HepG2 (cell line): Measurements from ENCODE around the gene ABHD17A. TPM values are rescaled to one million over a fixed set of nuclear protein-coding genes. Genes with fewer than 3 reads are reported as not detected.
A peak's percentile ranks its signal among the peaks of the same experiment; 100 is the strongest.

ENCODE experiments used
- ATAC-seq: fragments of 200-7000 bp; cut with Tn5 transposase; 3 replicates; pipeline ENCODE4 v1.9.1; 2020; ENCODE audit warnings: mild to moderate bottlenecking, moderate library complexity
- BruUV-seq: library from RNA; stranded (reverse); fragments of 400-500 nt; replicated peaks from 2 replicates; lab custom pipeline; 2021; lab: Mats Ljungman, UMichigan
- CTCF ChIA-PET: fragments of 300-600 bp; formaldehyde crosslinking; extraction: SDS; loops from one replicate; lab custom pipeline; 2021; ENCODE audit warnings: low total read pairs, inconsistent platforms, low intra/inter-chr PET ratio; lab: Yijun Ruan, JAX
- POLR2A ChIA-PET: fragments of 350-600 bp; sonication (Branson Sonifier 250); formaldehyde crosslinking; loops from one replicate; lab custom pipeline; 2020; ENCODE audit warnings: antibody characterized with exemption, inconsistent platforms; lab: Yijun Ruan, JAX
- DNase-seq: peaks from one replicate; pipeline ENCODE4 v3.0.0-alpha.2; 2015; ENCODE audit warnings: low spot score
- FAIRE-seq: peaks from 3 replicates; lab custom pipeline; 2011; peaks lifted over from hg19 to GRCh38; lab: Jason Lieb, UNC
- H2AFZ ChIP-seq: one replicate; pipeline ENCODE4 v1.6.1; 2011; ENCODE audit warnings: low read length, inconsistent platforms
- H3K27ac ChIP-seq: fragments of 300-600 bp; 3 replicates; pipeline ENCODE4 v1.8.0; 2011; ENCODE audit warnings: mixed run types, mild to moderate bottlenecking, mixed read lengths, low read length, inconsistent platforms; ENCODE audit not compliant: insufficient read depth; ENCODE audit errors: extremely low read length
- H3K27me3 ChIP-seq, 2 experiments: fragments of 200-600 bp in 1 of 2; 2 replicates in 1 of 2; 3 replicates in 1 of 2; pipeline versions ENCODE4 v1.6.0 to v1.8.0; 2011; ENCODE audit warnings: low read length in 2 of 2, mild to moderate bottlenecking in 2 of 2, moderate library complexity in 2 of 2, inconsistent platforms in 1 of 2; ENCODE audit not compliant: insufficient read depth in 2 of 2, control insufficient read depth in 1 of 2
- H3K36me3 ChIP-seq, 2 experiments: fragments of 200-600 bp in 1 of 2; replicated peaks in 1 of 2; 2 replicates in 1 of 2; 3 replicates in 1 of 2; pipeline versions ENCODE4 v1.5.1 to v1.8.0; 2011; ENCODE audit warnings: low read length in 2 of 2, inconsistent platforms in 1 of 2; ENCODE audit not compliant: insufficient read depth in 2 of 2, control insufficient read depth in 1 of 2
- H3K4me1 ChIP-seq: 2 replicates; pipeline ENCODE4 v1.5.1; 2012; ENCODE audit warnings: low read length, inconsistent platforms; ENCODE audit not compliant: insufficient read depth
- H3K4me2 ChIP-seq: 2 replicates; pipeline ENCODE4 v1.6.0; 2011; ENCODE audit warnings: low read depth, low read length, inconsistent platforms
- H3K4me3 ChIP-seq, 3 experiments: fragments of 200-600 bp in 1 of 3; sonication (generic), shearing (Covaris generic) in 1 of 3; replicated peaks in 1 of 3; 2 replicates each; pipeline ENCODE4 v1.5.1; 2011 to 2016; ENCODE audit warnings: low read length in 3 of 3, inconsistent platforms in 2 of 3, low read depth in 2 of 3, mild to moderate bottlenecking in 2 of 3, control low read depth in 1 of 3, mixed read lengths in 1 of 3; ENCODE audit not compliant: insufficient read depth in 1 of 3
- H3K79me2 ChIP-seq: one replicate; pipeline ENCODE4 v1.6.1; 2011; ENCODE audit warnings: low read length, inconsistent platforms; ENCODE audit not compliant: insufficient read depth
- H3K9ac ChIP-seq: 2 replicates; pipeline ENCODE4 v1.6.0; 2011; ENCODE audit warnings: mild to moderate bottlenecking, low read depth, low read length, inconsistent platforms; ENCODE audit not compliant: insufficient read depth
- H3K9me3 ChIP-seq: 2 replicates; pipeline ENCODE4 v1.5.1; 2012; ENCODE audit warnings: mild to moderate bottlenecking, low read length
- H4K20me1 ChIP-seq: 2 replicates; pipeline ENCODE4 v1.6.0; 2011; ENCODE audit warnings: inconsistent platforms, mild to moderate bottlenecking, low read length, moderate library complexity; ENCODE audit not compliant: insufficient read depth
- AGO2 ChIP-seq: fragments of 200-400 bp; formaldehyde crosslinking; optimal IDR thresholded peaks from 2 replicates; pipeline ENCODE3; 2017; ENCODE audit warnings: mild to moderate bottlenecking, low read depth, low read length, moderate library complexity
- HMGXB4 ChIP-seq, 2 experiments: sonication (generic) in 1 of 2; formaldehyde crosslinking in 1 of 2; IDR thresholded peaks; 2 replicates each; pipeline versions ENCODE4 v1.4.0 to v1.6.1; 2018 to 2020; ENCODE audit warnings: missing genetic modification reagents in 2 of 2, borderline replicate concordance in 1 of 2, low read depth in 1 of 2, mild to moderate bottlenecking in 1 of 2, missing biosample characterization in 1 of 2
- JUN ChIP-seq: sonication (generic); formaldehyde crosslinking; IDR thresholded peaks from 2 replicates; pipeline ENCODE4 v1.4.0; 2020; ENCODE audit warnings: mild to moderate bottlenecking, missing genetic modification reagents
- PREB ChIP-seq: sonication (generic); formaldehyde crosslinking; IDR thresholded peaks from 2 replicates; pipeline ENCODE4 v1.4.0; 2020; ENCODE audit warnings: missing genetic modification reagents
- RBM39 ChIP-seq: fragments of 200-400 bp; formaldehyde crosslinking; IDR thresholded peaks from one replicate; pipeline ENCODE4 v1.6.1; 2018; ENCODE audit warnings: antibody characterized with exemption, mild to moderate bottlenecking, low read depth, low read length; ENCODE audit not compliant: poor library complexity, severe bottlenecking
- WGBS: methylation state at CpG from one replicate; pipeline ENCODE4 v1.1.6; 2017; ENCODE audit warnings: low lambda C conversion rate; 5-methylcytosine and 5-hydroxymethylcytosine counted together
- in situ Hi-C: cut with HindIII; loops from 2 replicates; pipeline ENCODE4 v1.10.0; 2017; ENCODE audit warnings: low pct_unique_long_range_greater_than_20kb; ENCODE audit not compliant: extremely low pct_ligation_motif_present
- intact Hi-C: fragments of 100-400 bp; cut with micrococcal nuclease; formaldehyde crosslinking; loops from one replicate; pipeline ENCODE4 v1.10.0; 2022; ENCODE audit not compliant: unreplicated experiment
- polyA plus RNA-seq, 8 experiments: library from polyadenylated mRNA; depleted of rRNA in 3 of 8; stranded (reverse) in 7 of 8; unstranded in 1 of 8; fragments of >200 nt; fragmentation: Illumina TruSeq in 4 of 8; extraction: Trizol in 4 of 8; gene quantifications; 2 replicates each; pipeline versions ENCODE4 v1.2.1 to v1.2.3, GENCODE V29; 2011 to 2016; ENCODE audit warnings: low read depth in 4 of 8, missing spikeins in 1 of 8, mixed read lengths in 1 of 8; ENCODE audit not compliant: insufficient read depth in 1 of 8
- total RNA-seq, 5 experiments: library from RNA; depleted of rRNA; stranded (reverse); fragments of >200 nt; fragmentation: Illumina TruSeq; extraction: Trizol; gene quantifications; 2 replicates each; pipeline ENCODE4 v1.2.3, GENCODE V29; 2016; ENCODE audit warnings: low read depth in 1 of 5

The ABHD17A gene
- total and polyA plus RNA-seq, 2 of the 13 experiments (the other 11 are each of a cell fraction or from before 2014, with no cell fraction given) = 27.7 to 40.8 TPM

- no peaks in the 10 kb centered on the region for H3K27me3 ChIP-seq
- DNase-seq (no peak), ATAC-seq (no peak), FAIRE-seq (no peak)
- H3K36me3 ChIP-seq = 0 out of 5 replicates have a peak, but pooled peaks cover 2 to 3% of the 10 kb centered on the region in 2 experiments
- H3K4me2 ChIP-seq = no peak overlapping the region
- H3K9me3 ChIP-seq = no peaks in the 10 kb centered on the region
- peaks cover 22% of the 10 kb centered on the region for H4K20me1 ChIP-seq
- peaks cover 23% of the 10 kb centered on the region for H3K4me1 ChIP-seq
- ChIA-PET POLR2A (no interaction called here), CTCF (no interaction called here)
- TF ChIP-seq JUN (CRISPR knock-in tag) (no peak), PREB (CRISPR knock-in tag) (no peak), RBM39 (peak; percentile 10)
- BruUV-seq = no TSS peak
- H3K9ac ChIP-seq = no peak overlapping the region
- in situ Hi-C loops = no loop called here
- intact Hi-C loops = no loop called here
- peaks cover 17% of the 10 kb centered on the region for H3K79me2 ChIP-seq
- 97% methylated on average over 6 of the region's 9 CpGs for WGBS
- H3K27ac ChIP-seq = no peak overlapping the region
- H2AFZ ChIP-seq = no peak overlapping the region
- H3K4me3 ChIP-seq = no peak overlapping the region
These were observed 32.6 kb downstream of the ABHD17A start for GRCh38 chr19:1852581-1853128.

- H3K27me3 ChIP-seq = no peaks in the 10 kb centered on the region; a peak in 1 of 5 replicates
- H3K79me2 ChIP-seq = peaks cover 23% of the 10 kb centered on the region
- H3K9me3 ChIP-seq = no peaks in the 10 kb centered on the region
- no TSS peak for BruUV-seq
- peaks cover 27% of the 10 kb centered on the region for H4K20me1 ChIP-seq
- H3K9ac ChIP-seq = no peak overlapping the region
- FAIRE-seq (no peak), DNase-seq (no peak), ATAC-seq (no peak)
- ChIA-PET POLR2A (no interaction called here), CTCF (no interaction called here)
- no peak overlapping the region for H3K4me3 ChIP-seq
- H2AFZ ChIP-seq = no peak overlapping the region
- in situ Hi-C loops = no loop called here
- H3K36me3 ChIP-seq = peaks cover 2 to 3% of the 10 kb centered on the region in 2 experiments; a peak in 1 of 5 replicates
- TF ChIP-seq AGO2 = peak; percentile 26
- no peak for TF ChIP-seq HMGXB4 (CRISPR knock-in tag; IDR thresholded peaks at IDR 0.05; ENCODE audit: borderline replicate concordance in 1 of 2, low read depth in 1 of 2)
- TF ChIP-seq, all 625 proteins: peak for 1
- WGBS = 95% methylated on average over 45 of the region's 66 CpGs
- intact Hi-C loops = no loop called here
- H3K4me2 ChIP-seq = no peak overlapping the region
- no peak overlapping the region for H3K27ac ChIP-seq
- H3K4me1 ChIP-seq = peaks cover 21% of the 10 kb centered on the region
These were observed 33.4 kb downstream of the ABHD17A start for GRCh38 chr19:1851654-1852580.
